Stimulated activated CD8-positive, alpha-beta memory T cell treated with anti-CD3 and anti-CD28 coated beads, Interleukin-4, amount 100 ng/mL, for 4 hours (primary cell): Measurements from ENCODE around the gene CD247.

Experiments
- DNase-seq, 2 donors: peaks; one replicate each; pipeline ENCODE4 v3.0.0-alpha.2; 2020; ENCODE audit warnings: low read depth in 2 of 2, low spot score in 1 of 2

CD247 gene

GRCh38 chr1:167512046-167512654 lies 6.2 kb downstream of the CD247 start:
- no peak for DNase-seq

- no peak for DNase-seq
Measured at GRCh38 chr1:167511374-167511986, 6.8 kb downstream of the CD247 start.

- DNase-seq, result no peak
Measured at GRCh38 chr1:167510881-167511280, 7.4 kb downstream of the CD247 start.

- no peak for DNase-seq
Measured at GRCh38 chr1:167510244-167510643, 8.1 kb downstream of the CD247 start.

GRCh38 chr1:167509587-167509986 lies 8.7 kb downstream of the CD247 start:
- DNase-seq, result no peak

- DNase-seq, result no peak
Measured at GRCh38 chr1:167507719-167508118, 10.6 kb downstream of the CD247 start.

- DNase-seq, result no peak
Measured at GRCh38 chr1:167504467-167504827, 13.9 kb downstream of the CD247 start.

GRCh38 chr1:167503626-167504466 lies 14.5 kb downstream of the CD247 start:
- DNase-seq, result no peak

GRCh38 chr1:167502719-167503462 lies 15.4 kb downstream of the CD247 start:
- no peak for DNase-seq

GRCh38 chr1:167502192-167502551 lies 16.2 kb downstream of the CD247 start:
- DNase-seq, result no peak

- no peak for DNase-seq
Measured at GRCh38 chr1:167501515-167502191, 16.7 kb downstream of the CD247 start.

GRCh38 chr1:167500283-167500860 lies 18.0 kb downstream of the CD247 start:
- no peak for DNase-seq

- no peak for DNase-seq
Measured at GRCh38 chr1:167499664-167500101, 18.6 kb downstream of the CD247 start.

GRCh38 chr1:167499106-167499505 lies 19.2 kb downstream of the CD247 start:
- no peak for DNase-seq

GRCh38 chr1:167496797-167497619 lies 21.3 kb downstream of the CD247 start:
- no peak for DNase-seq

GRCh38 chr1:167493372-167493771 lies 25.0 kb downstream of the CD247 start:
- DNase-seq, result no peak

- peak in 1 of 2 donors; percentile 43 for DNase-seq
Measured at GRCh38 chr1:167492481-167492910, 25.8 kb downstream of the CD247 start.

GRCh38 chr1:167491586-167492461 lies 26.5 kb downstream of the CD247 start:
- no peak for DNase-seq

GRCh38 chr1:167490765-167491164 lies 27.6 kb downstream of the CD247 start:
- DNase-seq, result no peak
